HepG2 (cell line): ENCODE data around the gene ARHGAP10. TPM values are rescaled to one million over a fixed set of nuclear protein-coding genes. Genes with fewer than 3 reads are reported as not detected.

Source experiments
- ATAC-seq: fragments of 200-7000 bp; cut with Tn5 transposase; 3 replicates; pipeline ENCODE4 v1.9.1; 2020; ENCODE audit warnings: mild to moderate bottlenecking, moderate library complexity
- BruUV-seq: library from RNA; stranded (reverse); fragments of 400-500 nt; replicated peaks from 2 replicates; lab custom pipeline; 2021; lab: Mats Ljungman, UMichigan
- CTCF ChIA-PET: fragments of 300-600 bp; formaldehyde crosslinking; extraction: SDS; loops from one replicate; lab custom pipeline; 2021; ENCODE audit warnings: low total read pairs, inconsistent platforms, low intra/inter-chr PET ratio; lab: Yijun Ruan, JAX
- POLR2A ChIA-PET: fragments of 350-600 bp; sonication (Branson Sonifier 250); formaldehyde crosslinking; loops from one replicate; lab custom pipeline; 2020; ENCODE audit warnings: antibody characterized with exemption, inconsistent platforms; lab: Yijun Ruan, JAX
- DNase-seq: peaks from one replicate; pipeline ENCODE4 v3.0.0-alpha.2; 2015; ENCODE audit warnings: low spot score
- FAIRE-seq: peaks from 3 replicates; lab custom pipeline; 2011; peaks lifted over from hg19 to GRCh38; lab: Jason Lieb, UNC
- H2AFZ ChIP-seq: one replicate; pipeline ENCODE4 v1.6.1; 2011; ENCODE audit warnings: low read length, inconsistent platforms
- H3K27ac ChIP-seq: fragments of 300-600 bp; 3 replicates; pipeline ENCODE4 v1.8.0; 2011; ENCODE audit warnings: mixed run types, mild to moderate bottlenecking, mixed read lengths, low read length, inconsistent platforms; ENCODE audit not compliant: insufficient read depth; ENCODE audit errors: extremely low read length
- H3K27me3 ChIP-seq, 2 experiments: fragments of 200-600 bp in 1 of 2; 2 replicates in 1 of 2; 3 replicates in 1 of 2; pipeline versions ENCODE4 v1.6.0 to v1.8.0; 2011; ENCODE audit warnings: low read length in 2 of 2, mild to moderate bottlenecking in 2 of 2, moderate library complexity in 2 of 2, inconsistent platforms in 1 of 2; ENCODE audit not compliant: insufficient read depth in 2 of 2, control insufficient read depth in 1 of 2
- H3K36me3 ChIP-seq, 2 experiments: fragments of 200-600 bp in 1 of 2; replicated peaks in 1 of 2; 2 replicates in 1 of 2; 3 replicates in 1 of 2; pipeline versions ENCODE4 v1.5.1 to v1.8.0; 2011; ENCODE audit warnings: low read length in 2 of 2, inconsistent platforms in 1 of 2; ENCODE audit not compliant: insufficient read depth in 2 of 2, control insufficient read depth in 1 of 2
- H3K4me1 ChIP-seq: 2 replicates; pipeline ENCODE4 v1.5.1; 2012; ENCODE audit warnings: low read length, inconsistent platforms; ENCODE audit not compliant: insufficient read depth
- H3K4me2 ChIP-seq: 2 replicates; pipeline ENCODE4 v1.6.0; 2011; ENCODE audit warnings: low read depth, low read length, inconsistent platforms
- H3K4me3 ChIP-seq, 3 experiments: fragments of 200-600 bp in 1 of 3; sonication (generic), shearing (Covaris generic) in 1 of 3; replicated peaks in 1 of 3; 2 replicates each; pipeline ENCODE4 v1.5.1; 2011 to 2016; ENCODE audit warnings: low read length in 3 of 3, inconsistent platforms in 2 of 3, low read depth in 2 of 3, mild to moderate bottlenecking in 2 of 3, control low read depth in 1 of 3, mixed read lengths in 1 of 3; ENCODE audit not compliant: insufficient read depth in 1 of 3
- H3K79me2 ChIP-seq: one replicate; pipeline ENCODE4 v1.6.1; 2011; ENCODE audit warnings: low read length, inconsistent platforms; ENCODE audit not compliant: insufficient read depth
- H3K9ac ChIP-seq: 2 replicates; pipeline ENCODE4 v1.6.0; 2011; ENCODE audit warnings: mild to moderate bottlenecking, low read depth, low read length, inconsistent platforms; ENCODE audit not compliant: insufficient read depth
- H3K9me3 ChIP-seq: 2 replicates; pipeline ENCODE4 v1.5.1; 2012; ENCODE audit warnings: mild to moderate bottlenecking, low read length
- H4K20me1 ChIP-seq: 2 replicates; pipeline ENCODE4 v1.6.0; 2011; ENCODE audit warnings: inconsistent platforms, mild to moderate bottlenecking, low read length, moderate library complexity; ENCODE audit not compliant: insufficient read depth
- EED ChIP-seq: sonication (generic); formaldehyde crosslinking; IDR thresholded peaks from 2 replicates; pipeline ENCODE4 v1.5.0; 2020; ENCODE audit warnings: mild to moderate bottlenecking, missing genetic modification reagents
- EP300 ChIP-seq, 3 experiments: sonication (generic) in 1 of 3; formaldehyde crosslinking in 1 of 3; IDR thresholded peaks; 2 replicates each; pipeline versions ENCODE4 v1.5.1 to v1.6.1; 2011 to 2020; ENCODE audit warnings: low read depth in 2 of 3, low read length in 2 of 3, borderline replicate concordance in 1 of 3, improper control_type of control experiment in 1 of 3, mild to moderate bottlenecking in 1 of 3, missing genetic modification reagents in 1 of 3, moderate library complexity in 1 of 3
- FIP1L1 ChIP-seq: fragments of 200-400 bp; formaldehyde crosslinking; IDR thresholded peaks from 2 replicates; pipeline ENCODE4 v1.6.1; 2018; ENCODE audit warnings: low read depth, mild to moderate bottlenecking, low read length, moderate library complexity, borderline replicate concordance; ENCODE audit not compliant: insufficient read depth
- HNF4A ChIP-seq: sonication (generic); formaldehyde crosslinking; IDR thresholded peaks from 2 replicates; pipeline ENCODE4 v1.4.0; 2020; ENCODE audit warnings: missing genetic modification reagents
- ISX ChIP-seq: sonication (generic); formaldehyde crosslinking; conservative IDR thresholded peaks from 2 replicates; pipeline ENCODE4 v1.5.0; 2020; ENCODE audit warnings: missing genetic modification reagents
- NFATC3 ChIP-seq: sonication (generic); formaldehyde crosslinking; IDR thresholded peaks from 2 replicates; pipeline ENCODE4 v1.5.1; 2020; ENCODE audit warnings: mild to moderate bottlenecking, missing genetic modification reagents
- PPARG ChIP-seq: conservative IDR thresholded peaks from 2 replicates; pipeline ENCODE4 v1.6.1; 2016; ENCODE audit warnings: missing biosample characterization, missing genetic modification reagents
- SP2 ChIP-seq: sonication (generic); formaldehyde crosslinking; IDR thresholded peaks from 2 replicates; pipeline ENCODE4 v1.5.1; 2020; ENCODE audit warnings: mild to moderate bottlenecking, missing genetic modification reagents
- TAF15 ChIP-seq: fragments of 200-400 bp; formaldehyde crosslinking; IDR thresholded peaks from one replicate; pipeline ENCODE4 v1.6.1; 2018; ENCODE audit warnings: mild to moderate bottlenecking, low read depth, low read length; ENCODE audit not compliant: poor library complexity, severe bottlenecking
- ZNF124 ChIP-seq: sonication (generic); formaldehyde crosslinking; IDR thresholded peaks from 2 replicates; pipeline ENCODE4 v1.4.0; 2020; ENCODE audit warnings: missing genetic modification reagents
- ZNF33B ChIP-seq: sonication (generic); formaldehyde crosslinking; IDR thresholded peaks from 2 replicates; pipeline ENCODE4 v1.5.1; 2020; ENCODE audit warnings: mild to moderate bottlenecking, missing genetic modification reagents
- ZNF674 ChIP-seq: sonication (generic); formaldehyde crosslinking; IDR thresholded peaks from 2 replicates; pipeline ENCODE4 v1.5.0; 2020; ENCODE audit warnings: low read depth, mild to moderate bottlenecking, missing genetic modification reagents
- in situ Hi-C: cut with HindIII; loops from 2 replicates; pipeline ENCODE4 v1.10.0; 2017; ENCODE audit warnings: low pct_unique_long_range_greater_than_20kb; ENCODE audit not compliant: extremely low pct_ligation_motif_present
- intact Hi-C: fragments of 100-400 bp; cut with micrococcal nuclease; formaldehyde crosslinking; loops from one replicate; pipeline ENCODE4 v1.10.0; 2022; ENCODE audit not compliant: unreplicated experiment
- polyA plus RNA-seq, 8 experiments: library from polyadenylated mRNA; depleted of rRNA in 3 of 8; stranded (reverse) in 7 of 8; unstranded in 1 of 8; fragments of >200 nt; fragmentation: Illumina TruSeq in 4 of 8; extraction: Trizol in 4 of 8; gene quantifications; 2 replicates each; pipeline versions ENCODE4 v1.2.1 to v1.2.3, GENCODE V29; 2011 to 2016; ENCODE audit warnings: low read depth in 4 of 8, missing spikeins in 1 of 8, mixed read lengths in 1 of 8; ENCODE audit not compliant: insufficient read depth in 1 of 8
- total RNA-seq, 5 experiments: library from RNA; depleted of rRNA; stranded (reverse); fragments of >200 nt; fragmentation: Illumina TruSeq; extraction: Trizol; gene quantifications; 2 replicates each; pipeline ENCODE4 v1.2.3, GENCODE V29; 2016; ENCODE audit warnings: low read depth in 1 of 5
- TF ChIP-seq, protein P1 (sequence below): sonication (generic); formaldehyde crosslinking; IDR thresholded peaks from 2 replicates; pipeline ENCODE4 v1.9.0; 2021; ENCODE audit warnings: mild to moderate bottlenecking, missing genetic modification reagents
- TF ChIP-seq, protein P2 (sequence below): sonication (generic); formaldehyde crosslinking; IDR thresholded peaks from 2 replicates; pipeline ENCODE4 v1.8.0; 2023; ENCODE audit warnings: mild to moderate bottlenecking, missing genetic modification reagents
- TF ChIP-seq, protein P3 (sequence below): sonication (generic); formaldehyde crosslinking; IDR thresholded peaks from 2 replicates; pipeline ENCODE4 v1.5.0; 2020; ENCODE audit warnings: missing genetic modification reagents

The ARHGAP10 gene
- total and polyA plus RNA-seq, 2 of the 13 experiments (the other 11 are each of a cell fraction or from before 2014, with no cell fraction given): 0.45 to 1.6 TPM

DNA sequence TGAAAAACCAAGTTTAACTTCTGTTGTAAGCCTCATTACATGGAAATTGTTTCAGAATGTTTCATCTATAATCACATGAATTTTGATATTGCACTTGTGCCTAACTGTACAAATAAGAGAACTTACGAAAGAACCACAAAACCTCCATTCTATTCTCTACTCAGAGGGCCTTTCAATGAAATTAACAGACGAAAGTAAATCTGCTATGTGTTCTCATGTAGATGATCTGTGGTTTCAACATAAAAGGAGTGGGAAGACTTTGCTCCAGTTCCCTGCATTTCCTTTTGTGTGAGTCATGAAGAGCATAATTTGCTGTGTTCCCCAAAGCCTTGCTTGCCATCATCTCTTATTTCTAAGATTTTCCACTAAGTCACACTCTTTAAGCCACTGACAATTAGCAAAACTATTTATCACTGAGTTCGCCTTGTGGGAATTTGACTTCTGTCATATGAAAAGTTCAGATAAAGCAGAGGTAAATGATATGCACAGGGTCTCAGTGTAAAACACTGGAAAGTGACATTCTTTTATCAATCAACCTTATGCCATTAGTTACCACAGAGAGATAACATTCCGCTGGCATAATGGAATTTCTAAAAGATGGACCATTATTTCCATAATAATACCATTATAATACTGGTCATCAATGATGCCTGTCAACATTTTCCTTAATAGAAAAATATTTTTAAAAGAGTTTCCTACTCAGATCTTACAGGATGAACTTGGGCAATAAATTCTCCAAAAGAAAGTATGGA is 380.5 kb downstream of the ARHGAP10 start (continued):
- TF ChIP-seq, protein P1, sequence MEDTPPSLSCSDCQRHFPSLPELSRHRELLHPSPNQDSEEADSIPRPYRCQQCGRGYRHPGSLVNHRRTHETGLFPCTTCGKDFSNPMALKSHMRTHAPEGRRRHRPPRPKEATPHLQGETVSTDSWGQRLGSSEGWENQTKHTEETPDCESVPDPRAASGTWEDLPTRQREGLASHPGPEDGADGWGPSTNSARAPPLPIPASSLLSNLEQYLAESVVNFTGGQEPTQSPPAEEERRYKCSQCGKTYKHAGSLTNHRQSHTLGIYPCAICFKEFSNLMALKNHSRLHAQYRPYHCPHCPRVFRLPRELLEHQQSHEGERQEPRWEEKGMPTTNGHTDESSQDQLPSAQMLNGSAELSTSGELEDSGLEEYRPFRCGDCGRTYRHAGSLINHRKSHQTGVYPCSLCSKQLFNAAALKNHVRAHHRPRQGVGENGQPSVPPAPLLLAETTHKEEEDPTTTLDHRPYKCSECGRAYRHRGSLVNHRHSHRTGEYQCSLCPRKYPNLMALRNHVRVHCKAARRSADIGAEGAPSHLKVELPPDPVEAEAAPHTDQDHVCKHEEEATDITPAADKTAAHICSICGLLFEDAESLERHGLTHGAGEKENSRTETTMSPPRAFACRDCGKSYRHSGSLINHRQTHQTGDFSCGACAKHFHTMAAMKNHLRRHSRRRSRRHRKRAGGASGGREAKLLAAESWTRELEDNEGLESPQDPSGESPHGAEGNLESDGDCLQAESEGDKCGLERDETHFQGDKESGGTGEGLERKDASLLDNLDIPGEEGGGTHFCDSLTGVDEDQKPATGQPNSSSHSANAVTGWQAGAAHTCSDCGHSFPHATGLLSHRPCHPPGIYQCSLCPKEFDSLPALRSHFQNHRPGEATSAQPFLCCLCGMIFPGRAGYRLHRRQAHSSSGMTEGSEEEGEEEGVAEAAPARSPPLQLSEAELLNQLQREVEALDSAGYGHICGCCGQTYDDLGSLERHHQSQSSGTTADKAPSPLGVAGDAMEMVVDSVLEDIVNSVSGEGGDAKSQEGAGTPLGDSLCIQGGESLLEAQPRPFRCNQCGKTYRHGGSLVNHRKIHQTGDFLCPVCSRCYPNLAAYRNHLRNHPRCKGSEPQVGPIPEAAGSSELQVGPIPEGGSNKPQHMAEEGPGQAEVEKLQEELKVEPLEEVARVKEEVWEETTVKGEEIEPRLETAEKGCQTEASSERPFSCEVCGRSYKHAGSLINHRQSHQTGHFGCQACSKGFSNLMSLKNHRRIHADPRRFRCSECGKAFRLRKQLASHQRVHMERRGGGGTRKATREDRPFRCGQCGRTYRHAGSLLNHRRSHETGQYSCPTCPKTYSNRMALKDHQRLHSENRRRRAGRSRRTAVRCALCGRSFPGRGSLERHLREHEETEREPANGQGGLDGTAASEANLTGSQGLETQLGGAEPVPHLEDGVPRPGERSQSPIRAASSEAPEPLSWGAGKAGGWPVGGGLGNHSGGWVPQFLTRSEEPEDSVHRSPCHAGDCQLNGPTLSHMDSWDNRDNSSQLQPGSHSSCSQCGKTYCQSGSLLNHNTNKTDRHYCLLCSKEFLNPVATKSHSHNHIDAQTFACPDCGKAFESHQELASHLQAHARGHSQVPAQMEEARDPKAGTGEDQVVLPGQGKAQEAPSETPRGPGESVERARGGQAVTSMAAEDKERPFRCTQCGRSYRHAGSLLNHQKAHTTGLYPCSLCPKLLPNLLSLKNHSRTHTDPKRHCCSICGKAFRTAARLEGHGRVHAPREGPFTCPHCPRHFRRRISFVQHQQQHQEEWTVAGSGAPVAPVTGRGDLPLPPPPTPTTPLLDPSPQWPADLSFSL (CRISPR knock-in tag): no peak
- TF ChIP-seq ISX (CRISPR knock-in tag): no peak
- TF ChIP-seq SP2: no peak
- TF ChIP-seq HNF4A: no peak
- TF ChIP-seq, all 625 proteins: peak for 0

DNA sequence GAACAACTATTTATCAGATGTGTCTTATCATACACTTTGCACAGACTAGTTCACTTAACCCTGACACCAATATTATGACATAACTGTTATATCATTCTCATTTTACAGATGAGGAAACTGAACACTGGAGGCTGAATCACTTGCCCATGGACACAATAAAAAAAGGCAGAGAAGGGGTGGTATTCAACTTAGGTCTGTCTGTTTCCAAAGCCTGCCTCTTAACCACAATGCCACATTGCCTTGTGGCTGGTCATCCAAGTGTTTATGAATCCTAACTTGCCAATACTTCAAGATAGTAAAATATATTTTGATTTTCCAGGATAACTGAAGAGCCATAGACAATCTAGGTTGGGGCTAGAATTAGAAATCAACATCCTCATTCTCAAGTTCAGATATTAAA is 382.5 kb downstream of the ARHGAP10 start:
- BruUV-seq: no TSS peak
- DNase-seq (no peak), FAIRE-seq (no peak), ATAC-seq (no peak)
- Histone ChIP-seq H3K4me1 (no peaks in the 10 kb centered on the region), H3K4me3 (no peak overlapping the region), H3K9ac (no peak overlapping the region), H2AFZ (no peak overlapping the region), H3K9me3 (no peaks in the 10 kb centered on the region), H3K79me2 (no peaks in the 10 kb centered on the region), H3K27me3 (no peaks in the 10 kb centered on the region), H3K4me2 (no peak overlapping the region), H3K27ac (no peak overlapping the region), H3K36me3 (no peaks in the 10 kb centered on the region), H4K20me1 (no peaks in the 10 kb centered on the region)
- POLR2A ChIA-PET: no interaction called here
- intact Hi-C loops (no loop called here), in situ Hi-C loops (no loop called here)
- CTCF ChIA-PET: no interaction called here
- TF ChIP-seq ZNF124 (CRISPR knock-in tag): no peak
- TF ChIP-seq EED (CRISPR knock-in tag): no peak
- TF ChIP-seq NFATC3 (CRISPR knock-in tag): no peak
- no peak for TF ChIP-seq TAF15
- TF ChIP-seq, protein P2, sequence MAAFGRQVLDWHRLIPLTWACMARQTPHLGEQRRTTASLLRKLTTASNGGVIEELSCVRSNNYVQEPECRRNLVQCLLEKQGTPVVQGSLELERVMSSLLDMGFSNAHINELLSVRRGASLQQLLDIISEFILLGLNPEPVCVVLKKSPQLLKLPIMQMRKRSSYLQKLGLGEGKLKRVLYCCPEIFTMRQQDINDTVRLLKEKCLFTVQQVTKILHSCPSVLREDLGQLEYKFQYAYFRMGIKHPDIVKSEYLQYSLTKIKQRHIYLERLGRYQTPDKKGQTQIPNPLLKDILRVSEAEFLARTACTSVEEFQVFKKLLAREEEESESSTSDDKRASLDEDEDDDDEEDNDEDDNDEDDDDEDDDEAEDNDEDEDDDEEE (CRISPR knock-in tag): no peak
- no peak for TF ChIP-seq EP300 (IDR thresholded peaks at IDR 0.05; ENCODE audit: low read depth in 2 of 2, low read length in 2 of 2)
- no peak for TF ChIP-seq EP300 (CRISPR knock-in tag; IDR thresholded peaks at IDR 0.05; ENCODE audit: borderline replicate concordance)
- no peak for TF ChIP-seq PPARG (CRISPR knock-in tag)
- no peak for TF ChIP-seq FIP1L1
- TF ChIP-seq ZNF674 (CRISPR knock-in tag): no peak
- TF ChIP-seq, protein P3, sequence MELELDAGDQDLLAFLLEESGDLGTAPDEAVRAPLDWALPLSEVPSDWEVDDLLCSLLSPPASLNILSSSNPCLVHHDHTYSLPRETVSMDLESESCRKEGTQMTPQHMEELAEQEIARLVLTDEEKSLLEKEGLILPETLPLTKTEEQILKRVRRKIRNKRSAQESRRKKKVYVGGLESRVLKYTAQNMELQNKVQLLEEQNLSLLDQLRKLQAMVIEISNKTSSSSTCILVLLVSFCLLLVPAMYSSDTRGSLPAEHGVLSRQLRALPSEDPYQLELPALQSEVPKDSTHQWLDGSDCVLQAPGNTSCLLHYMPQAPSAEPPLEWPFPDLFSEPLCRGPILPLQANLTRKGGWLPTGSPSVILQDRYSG: no peak
- no peak for TF ChIP-seq ZNF33B
